GM12878 (cell line): Measurements from ENCODE around the gene UCP1. TPM values are rescaled to one million over a fixed set of nuclear protein-coding genes. Genes with fewer than 3 reads are reported as not detected.

Experiments
- ATAC-seq: fragments of 200-7000 bp; cut with Tn5 transposase; 3 replicates; pipeline ENCODE4 v1.9.1; 2020; ENCODE audit warnings: mild to moderate bottlenecking, moderate library complexity
- BruUV-seq: library from RNA; stranded (reverse); fragments of 400-500 nt; replicated peaks from 2 replicates; lab custom pipeline; 2021; lab: Mats Ljungman, UMichigan
- CTCF ChIA-PET: fragments of 300-600 bp; sonication (Branson Sonifier 250); formaldehyde crosslinking; extraction: SDS; loops from one replicate; lab custom pipeline; 2021; ENCODE audit warnings: inconsistent platforms; lab: Yijun Ruan, JAX
- POLR2A ChIA-PET: fragments of 350-600 bp; formaldehyde crosslinking; extraction: SDS; loops from one replicate; lab custom pipeline; 2021; ENCODE audit warnings: inconsistent platforms; lab: Charles Lee
- RAD21 ChIA-PET: fragments of 300-600 bp; sonication (Branson Sonifier 250); formaldehyde crosslinking; loops from one replicate; lab custom pipeline; 2023; ENCODE audit warnings: antibody characterized with exemption; ENCODE audit not compliant: unreplicated experiment; lab: Charles Lee
- SMC1A ChIA-PET: fragments of 300-600 bp; sonication (Branson Sonifier 250); formaldehyde crosslinking; loops from one replicate; lab custom pipeline; 2023; ENCODE audit not compliant: unreplicated experiment, uncharacterized antibody; lab: Charles Lee
- DNase-seq: peaks from one replicate; pipeline ENCODE4 v3.0.0-alpha.2; 2011; ENCODE audit warnings: low read depth, low spot score
- FAIRE-seq: peaks from 3 replicates; lab custom pipeline; 2011; peaks lifted over from hg19 to GRCh38; lab: Jason Lieb, UNC
- H2AFZ ChIP-seq: 2 replicates; pipeline ENCODE4 v1.6.0; 2011; ENCODE audit warnings: low read depth, low read length, control low read depth; ENCODE audit not compliant: control insufficient read depth
- H3K27ac ChIP-seq: 2 replicates; pipeline ENCODE4 v1.5.1; 2011; ENCODE audit warnings: control low read depth; ENCODE audit not compliant: control insufficient read depth, insufficient read depth
- H3K27me3 ChIP-seq, 2 experiments: replicated peaks in 1 of 2; 2 replicates each; pipeline versions ENCODE4 v1.6.0 to v1.6.1; 2011; ENCODE audit warnings: low read length in 1 of 2; ENCODE audit not compliant: control insufficient read depth in 2 of 2, insufficient read depth in 2 of 2
- H3K36me3 ChIP-seq, 2 experiments: 2 replicates each; pipeline ENCODE4 v1.5.1; 2011; ENCODE audit warnings: low read length in 1 of 2; ENCODE audit not compliant: control insufficient read depth in 2 of 2, insufficient read depth in 2 of 2
- H3K4me1 ChIP-seq: 2 replicates; pipeline ENCODE4 v1.6.1; 2011; ENCODE audit warnings: mild to moderate bottlenecking, low read length, moderate library complexity, mixed read lengths; ENCODE audit not compliant: control insufficient read depth, insufficient read depth
- H3K4me2 ChIP-seq: 2 replicates; pipeline ENCODE4 v1.6.0; 2011; ENCODE audit warnings: control low read depth; ENCODE audit not compliant: control insufficient read depth, insufficient read depth
- H3K4me3 ChIP-seq: fragments of 200-600 bp; sonication (generic); 2 replicates; pipeline ENCODE4 v1.5.1; 2016
- H3K79me2 ChIP-seq: 2 replicates; pipeline ENCODE4 v1.6.0; 2011; ENCODE audit warnings: low read length; ENCODE audit not compliant: control insufficient read depth, insufficient read depth
- H3K9ac ChIP-seq: 2 replicates; pipeline ENCODE4 v1.8.0; 2011; ENCODE audit warnings: low read length, control low read depth, mixed read lengths; ENCODE audit not compliant: control insufficient read depth, insufficient read depth
- H3K9me3 ChIP-seq: replicated peaks from 3 replicates; pipeline ENCODE4 v1.5.1; 2011; ENCODE audit warnings: mild to moderate bottlenecking, low read length; ENCODE audit not compliant: control insufficient read depth, insufficient read depth
- H4K20me1 ChIP-seq: 2 replicates; pipeline ENCODE4 v1.6.0; 2011; ENCODE audit not compliant: control insufficient read depth, insufficient read depth
- ASH2L ChIP-seq: fragments of 300-600, 200-600 bp; sonication (generic); IDR thresholded peaks from 2 replicates; pipeline ENCODE4 v1.6.1; 2017; ENCODE audit warnings: low read depth, mild to moderate bottlenecking, borderline replicate concordance
- BACH1 ChIP-seq: fragments of 450-650 bp; IDR thresholded peaks from 2 replicates; pipeline ENCODE4 v1.6.1; 2017; ENCODE audit warnings: mild to moderate bottlenecking, borderline replicate concordance
- CBX5 ChIP-seq: sonication (generic); IDR thresholded peaks from 2 replicates; pipeline ENCODE4 v1.6.1; 2016; ENCODE audit warnings: low read depth, moderate library complexity, mild to moderate bottlenecking, inconsistent platforms
- CUX1 ChIP-seq: IDR thresholded peaks from 2 replicates; pipeline ENCODE4 v1.6.1; 2012; ENCODE audit warnings: improper control_type of control experiment, low read depth, low read length; ENCODE audit not compliant: insufficient replicate concordance
- HDAC6 ChIP-seq: fragments of 200-600 bp; sonication (generic); IDR thresholded peaks from one replicate; pipeline ENCODE4 v1.8.0; 2017; ENCODE audit warnings: antibody characterized with exemption; ENCODE audit not compliant: unreplicated experiment
- IKZF2 ChIP-seq, 2 experiments: fragments of 450-650 bp; IDR thresholded peaks; 2 replicates each; pipeline ENCODE4 v1.6.1; 2017; ENCODE audit warnings: mild to moderate bottlenecking in 2 of 2, moderate library complexity in 2 of 2
- MAX ChIP-seq: IDR thresholded peaks from 2 replicates; pipeline ENCODE4 v1.6.1; 2012; ENCODE audit warnings: low read depth, low read length, improper control_type of control experiment
- MEF2A ChIP-seq: IDR thresholded peaks from 2 replicates; pipeline ENCODE4 v1.6.1; 2011; ENCODE audit warnings: low read depth, mild to moderate bottlenecking, low read length, moderate library complexity; ENCODE audit not compliant: insufficient read depth
- MLLT1 ChIP-seq: fragments of 450-650 bp; IDR thresholded peaks from 2 replicates; pipeline ENCODE4 v1.6.1; 2016; ENCODE audit warnings: mild to moderate bottlenecking
- MTA3 ChIP-seq: IDR thresholded peaks from 2 replicates; pipeline ENCODE4 v1.6.1; 2012; ENCODE audit warnings: low read length, inconsistent platforms, borderline replicate concordance
- POLR2AphosphoS2 ChIP-seq: IDR thresholded peaks from 2 replicates; pipeline ENCODE4 v1.6.1; 2011; ENCODE audit warnings: low read depth, mild to moderate bottlenecking, low read length, improper control_type of control experiment, moderate library complexity
- POLR2AphosphoS5 ChIP-seq: IDR thresholded peaks from 2 replicates; pipeline ENCODE4 v1.6.1; 2011; ENCODE audit warnings: mild to moderate bottlenecking, low read length, inconsistent platforms
- RBBP5 ChIP-seq: fragments of 200-600 bp; sonication (generic); conservative IDR thresholded peaks from 2 replicates; pipeline ENCODE4 v1.6.1; 2016
- WGBS: methylation state at CpG from one replicate; pipeline ENCODE4 v1.1.6; 2016; ENCODE audit warnings: low lambda C conversion rate; ENCODE audit not compliant: insufficient replicate concordance, insufficient coverage; ENCODE audit errors: missing lambda C conversion rate; 5-methylcytosine and 5-hydroxymethylcytosine counted together
- in situ Hi-C: fragments of 300-500 bp; cut with MboI; formaldehyde crosslinking; loops from 9 replicates; pipeline ENCODE4 v1.14.3; 2018; ENCODE audit warnings: mixed read lengths
- intact Hi-C: fragments of 100-400 bp; cut with micrococcal nuclease; formaldehyde crosslinking; loops from one replicate; pipeline ENCODE4 v1.14.2; 2022; ENCODE audit not compliant: unreplicated experiment
- polyA plus RNA-seq, 11 experiments: library from polyadenylated mRNA; depleted of rRNA in 4 of 11; unstranded in 6 of 11; stranded (reverse) in 5 of 11; fragments of >200 nt; fragmentation: Nextera tagmentation in 4 of 11; fragmentation: Illumina TruSeq in 1 of 11; extraction: Ambion mirVana in 4 of 11; extraction: Trizol in 1 of 11; gene quantifications; 1 replicate in 1 of 11; 2 replicates in 10 of 11; pipeline versions ENCODE4 v1.2.1 to v1.2.3, GENCODE V29; 2011 to 2016; ENCODE audit warnings: inconsistent platforms in 2 of 11, missing spikeins in 2 of 11, low read depth in 1 of 11
- total RNA-seq, 4 experiments: library from RNA; depleted of rRNA in 3 of 4; stranded (reverse); fragments of >200 nt in 3 of 4; fragmentation: Illumina TruSeq in 1 of 4; extraction: Trizol in 1 of 4; gene quantifications; 2 replicates each; pipeline versions ENCODE4 v1.2.1 to v1.2.3, GENCODE V29; 2013 to 2021

Gene UCP1
- total and polyA plus RNA-seq, 10 of the 15 experiments (the other 5 are each of a cell fraction or from before 2014, with no cell fraction given) = not detected

- no peaks in the 10 kb centered on the region for H3K36me3 ChIP-seq
- H3K4me3 ChIP-seq = no peak overlapping the region
- H3K4me2 ChIP-seq = no peak overlapping the region
- no peaks in the 10 kb centered on the region; a peak in 1 of 4 replicates for H3K27me3 ChIP-seq
- SMC1A ChIA-PET = interaction anchor here (1.2 kb wide), 2 partner anchors 8 to 19 kb away, joined by 3 read pairs; no protein-coding TSS in a partner anchor
- POLR2A ChIA-PET = no interaction called here
- no peaks in the 10 kb centered on the region for H3K79me2 ChIP-seq
- WGBS = 27% methylated on average over 8 of the region's 8 CpGs
- H3K9me3 ChIP-seq = no peaks in the 10 kb centered on the region
- H3K4me1 ChIP-seq = no peaks in the 10 kb centered on the region
- no peaks in the 10 kb centered on the region for H4K20me1 ChIP-seq
- in situ Hi-C loops = no loop called here
- H2AFZ ChIP-seq = no peak overlapping the region
- RAD21 ChIA-PET = interaction anchor here (1.4 kb wide), 1 partner anchor 240 kb away, joined by 5 read pairs; no protein-coding TSS in a partner anchor
- CTCF ChIA-PET = interaction anchor here (1.1 to 2.6 kb wide), 2 partner anchors 8 to 241 kb away, joined by 4 to 16 read pairs; no protein-coding TSS in a partner anchor
- no peak for FAIRE-seq
- TF ChIP-seq MLLT1 = no peak
- TF ChIP-seq ASH2L = no peak
- no peak for TF ChIP-seq RBBP5
- no peak for TF ChIP-seq POLR2AphosphoS5
- TF ChIP-seq CBX5 = no peak
- TF ChIP-seq HDAC6 = no peak
- TF ChIP-seq IKZF2 (IDR thresholded peaks at IDR 0.05) = no peak
- TF ChIP-seq POLR2AphosphoS2 = no peak
- TF ChIP-seq MAX = no peak
- TF ChIP-seq MTA3 = no peak
- TF ChIP-seq CUX1 = no peak
- TF ChIP-seq MEF2A = no peak
- TF ChIP-seq BACH1 = no peak
- H3K9ac ChIP-seq = no peak overlapping the region
- no peak overlapping the region for H3K27ac ChIP-seq
- ATAC-seq = no peak
- BruUV-seq = no TSS peak
- intact Hi-C loops = no loop called here
- no peak for DNase-seq
These were observed 31.6 kb upstream of the UCP1 start for GRCh38 chr4:140600408-140600807.
